Heart right ventricle (tissue), 16 donors: ENCODE measurements around the gene DNAH17. TPM values are rescaled to one million over a fixed set of nuclear protein-coding genes. Genes with fewer than 3 reads are reported as not detected.

Source experiments
- ATAC-seq, 8 donors: fragments of 200-7000 bp; cut with Tn5 transposase; one replicate each; pipeline ENCODE4 v1.9.1; 2020; ENCODE audit warnings: mild to moderate bottlenecking in 8 of 8, moderate library complexity in 8 of 8, moderate number of reproducible peaks in 1 of 8
- DNase-seq, 2 donors: peaks; one replicate each; pipeline ENCODE4 v3.0.0-alpha.2; 2020
- H3K27ac ChIP-seq, 10 donors: fragments of 200-600 bp; sonication (generic) in 2 of 10; one replicate each; pipeline versions ENCODE4 v1.5.0 to v1.8.0; 2020 to 2022; ENCODE audit warnings: mild to moderate bottlenecking in 3 of 10
- H3K27me3 ChIP-seq, 7 donors: fragments of 200-600 bp; one replicate each; pipeline ENCODE4 v1.8.0; 2021 to 2022; ENCODE audit warnings: mild to moderate bottlenecking in 2 of 7
- H3K36me3 ChIP-seq, 9 donors: fragments of 200-600 bp; sonication (generic) in 1 of 9; one replicate each; pipeline versions ENCODE4 v1.5.0 to v1.8.0; 2020 to 2022; ENCODE audit warnings: mild to moderate bottlenecking in 2 of 9
- H3K4me1 ChIP-seq, 9 donors: fragments of 200-600 bp; sonication (generic) in 1 of 9; one replicate each; pipeline versions ENCODE4 v1.5.0 to v1.8.0; 2020 to 2022; ENCODE audit warnings: mild to moderate bottlenecking in 4 of 9
- H3K4me3 ChIP-seq, 10 donors: fragments of 200-600 bp; sonication (generic) in 2 of 10; one replicate each; pipeline versions ENCODE4 v1.5.0 to v1.8.0; 2020 to 2022; ENCODE audit warnings: mild to moderate bottlenecking in 7 of 10, moderate library complexity in 2 of 10
- H3K9me3 ChIP-seq, 11 donors: fragments of 200-600 bp in 10 of 11; sonication (generic) in 2 of 11; one replicate each; pipeline versions ENCODE4 v1.5.0 to v1.8.0; 2013 to 2022; ENCODE audit warnings: mild to moderate bottlenecking in 2 of 11, control low read depth in 1 of 11, moderate library complexity in 1 of 11
- CTCF ChIP-seq, 9 donors: fragments of 200-600 bp; sonication (generic) in 2 of 9; IDR thresholded peaks; one replicate each; pipeline versions ENCODE4 v1.5.0 to v1.8.0; 2021 to 2022; ENCODE audit warnings: antibody characterized with exemption in 9 of 9, mild to moderate bottlenecking in 5 of 9, moderate library complexity in 1 of 9
- WGBS, 2 donors: extraction: QIAGEN DNeasy Blood & Tissue Kit; methylation state at CpG; one replicate each; pipeline ENCODE4 v1.1.7; 2013; ENCODE audit warnings: inconsistent platforms in 1 of 2; 5-methylcytosine and 5-hydroxymethylcytosine counted together
- intact Hi-C, 10 donors: fragments of 100-400 bp; cut with DNase I; formaldehyde crosslinking; loops; one replicate each; pipeline versions ENCODE4 v1.11.1 to v1.14.2; 2022
- polyA plus RNA-seq, 2 donors: library from polyadenylated mRNA; stranded (reverse); fragments of 200-250 nt; gene quantifications; one replicate each; pipeline ENCODE4 v1.2.3, GENCODE V29; 2013
- total RNA-seq, 10 donors: library from RNA; stranded (reverse); fragmentation: NEBNext Ultra II Directional in 3 of 10; extraction: Animal tissue kit (Norgen Biotek cat#: 25700) in 3 of 10; gene quantifications; one replicate each; pipeline versions ENCODE4 v1.2.1 to v1.2.4, GENCODE V29; 2021 to 2023
- donor health status: Arrhythmogenic right ventricular cardiomyopathy.
- donor health status: ischemic (EF 13 %, LVEDD 7.1; RV severe dilation, severe dysfunction).
- donor health status: healthy with polysubstance abuse.
- donor health status: DM: no; HTN: yes; CAD: no.
- donor health status: DM: no; HTN: no; CAD: no.
- donor health status: ischemic (EF 25% LVEDD 6.9; RV normal size, moderate dysfunction).
- donor health status: ischemic (EF 25% LVEDD 5.7; RV mildly dilated, moderate dysfunction).
- donor health status: healthy.
- donor health status: DM: yes; HTN: yes; CAD: no.
- donor health status: Ischemic cardiomyopathy.
- donor health status: ischemic (EF 35%, LVEDD 5.7; RV mildly dilated, moderate dysfunction).
- donor health status: nonischemic (EF 11% LVEDD 7.7; RV severe dilation, severe dysfunction).
- donor health status: DM: yes; HTN: yes; CAD: no.
- donor health status: PGD.
- donor health status: ischemic (EF 29% LVEDD 5.4; RV normal size, mild dysfunction).
- donor health status: nonischemic (EF 23%, LVEDD 6.1; RV moderate dilation, normal function).

Gene DNAH17
- total and polyA plus RNA-seq, 12 donors = 0.05 to 0.30 (median 0.09) TPM; not detected in 4

GRCh38 chr17:78529871-78530670 is 47.1 kb downstream of the DNAH17 start:
- 93 to 94% methylated on average over 29 of the region's 29 CpGs for WGBS, 2 donors
- Histone ChIP-seq H3K27ac (no peak overlapping the region), H3K4me1 (peaks cover 0 to 7% (median 2%) of the 10 kb centered on the region in 9 donors), H3K9me3 (no peaks in the 10 kb centered on the region), H3K36me3 (no peaks in the 10 kb centered on the region), H3K4me3 (no peak overlapping the region), H3K27me3 (no peaks in the 10 kb centered on the region)
- ATAC-seq (no peak), DNase-seq (no peak)
- TF ChIP-seq CTCF (IDR thresholded peaks at IDR 0.05) = no peak
- intact Hi-C loops = no loop called here

GRCh38 chr17:78529251-78529650 is 47.9 kb downstream of the DNAH17 start:
- DNase-seq (no peak), ATAC-seq (no peak)
- Histone ChIP-seq H3K27ac (no peak overlapping the region), H3K9me3 (no peaks in the 10 kb centered on the region), H3K36me3 (no peaks in the 10 kb centered on the region), H3K4me1 (no peaks in the 10 kb centered on the region), H3K27me3 (no peaks in the 10 kb centered on the region), H3K4me3 (no peak overlapping the region)
- intact Hi-C loops = no loop called here
- TF ChIP-seq CTCF (IDR thresholded peaks at IDR 0.05) = no peak
- 93 to 95% methylated on average over 11 of the region's 11 CpGs for WGBS, 2 donors

GRCh38 chr17:78528541-78528940 is 48.7 kb downstream of the DNAH17 start:
- Histone ChIP-seq H3K27ac (no peak overlapping the region), H3K4me3 (no peak overlapping the region), H3K27me3 (no peaks in the 10 kb centered on the region), H3K4me1 (no peaks in the 10 kb centered on the region), H3K36me3 (no peaks in the 10 kb centered on the region), H3K9me3 (no peaks in the 10 kb centered on the region)
- DNase-seq (no peak), ATAC-seq (no peak)
- WGBS, 2 donors = 34 to 45% methylated on average over 10 of the region's 10 CpGs
- TF ChIP-seq CTCF (IDR thresholded peaks at IDR 0.05) = no peak
- intact Hi-C loops = no loop called here

- H3K9me3 ChIP-seq = no peaks in the 10 kb centered on the region
- H3K27ac ChIP-seq = no peak overlapping the region
- H3K36me3 ChIP-seq = no peaks in the 10 kb centered on the region
- no peak overlapping the region for H3K4me3 ChIP-seq
- no peak for TF ChIP-seq CTCF (IDR thresholded peaks at IDR 0.05)
- no peak for DNase-seq
- no peaks in the 10 kb centered on the region for H3K27me3 ChIP-seq
- H3K4me1 ChIP-seq = no peaks in the 10 kb centered on the region
- ATAC-seq = no peak
- 82 to 93% methylated on average over 4 of the region's 4 CpGs for WGBS, 2 donors
- intact Hi-C loops = no loop called here
Observed at GRCh38 chr17:78527345-78527744, 49.9 kb downstream of the DNAH17 start.
